GM21619 (cell line): ENCODE measurements around the gene FARP1.

ENCODE experiments used
- ATAC-seq: cut with Tn5 transposase; IDR thresholded peaks from one replicate; pipeline ENCODE4 v1.9.1; 2021; ENCODE audit not compliant: unreplicated experiment

The FARP1 gene

DNA sequence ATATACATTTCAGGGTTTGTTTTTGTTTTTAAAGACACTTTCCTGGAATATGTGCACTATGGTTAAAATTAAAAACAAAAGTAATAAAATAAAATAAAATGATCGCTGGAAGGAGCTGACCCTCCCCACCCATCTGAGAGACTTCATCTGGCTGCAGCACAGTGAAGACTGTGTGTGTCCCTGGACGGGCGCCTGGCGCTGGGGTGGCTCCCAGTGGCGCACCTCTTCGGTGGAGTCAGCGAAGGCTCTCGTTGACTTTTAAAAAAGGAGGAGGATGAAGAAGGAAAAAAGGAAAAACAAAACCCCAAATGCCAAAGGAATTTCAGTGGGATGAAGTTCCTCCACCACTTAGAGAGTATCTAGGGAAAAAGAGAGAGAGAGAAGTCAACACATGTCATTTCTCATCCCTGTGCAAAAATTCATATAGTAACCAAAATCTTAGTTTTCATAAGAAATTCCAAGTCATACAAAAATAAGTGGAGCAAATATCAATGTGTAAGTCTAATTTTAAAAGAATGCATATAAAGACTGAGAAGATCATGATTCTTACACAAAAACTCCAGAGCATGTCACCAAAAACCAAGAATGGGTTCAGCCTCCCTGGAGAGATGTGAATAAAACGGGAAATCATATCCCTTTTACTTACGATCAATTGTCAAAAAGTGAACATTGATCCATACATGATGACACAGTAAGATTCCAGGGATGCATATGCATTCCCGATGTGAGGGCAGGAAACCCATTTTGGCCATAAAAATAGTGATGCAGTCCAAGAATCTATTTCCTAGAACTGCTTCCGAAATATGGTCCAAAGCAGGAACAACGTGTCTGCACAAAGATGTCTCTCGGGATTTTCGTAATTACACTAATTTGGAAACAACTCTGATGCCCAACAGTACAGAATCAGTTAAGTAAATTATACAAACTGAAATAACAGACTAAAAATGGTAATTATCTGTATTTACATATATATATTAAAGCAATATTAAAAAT, 310.3 kb downstream of the FARP1 start:
- ATAC-seq: no peak

DNA sequence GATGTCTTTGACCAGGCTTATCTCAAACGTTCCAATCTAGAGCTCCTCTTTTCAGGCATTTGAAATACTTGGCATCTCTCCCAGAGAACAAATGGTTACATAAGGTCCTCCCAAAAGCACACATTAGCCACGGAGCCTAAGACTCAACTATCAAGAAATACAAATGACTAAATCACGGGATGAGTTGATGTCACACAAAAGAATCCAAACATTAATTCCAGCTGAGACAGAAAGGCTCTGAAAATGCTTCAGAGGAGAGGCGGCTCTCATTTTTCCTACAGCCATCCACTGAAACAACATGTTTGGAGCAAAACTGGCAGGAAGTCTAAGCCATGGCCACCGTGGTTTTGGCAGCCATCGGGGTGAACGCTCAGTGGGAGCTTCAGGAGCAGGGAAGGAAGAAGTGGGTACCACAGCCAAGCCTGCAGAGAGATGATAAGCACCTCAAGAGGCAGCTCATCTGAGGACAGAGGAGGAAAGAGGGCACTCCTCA, 311.5 kb downstream of the FARP1 start:
- ATAC-seq: no peak

GRCh38 chr13:98456413-98456845, 313.5 kb downstream of the FARP1 start:
- ATAC-seq: no peak

DNA sequence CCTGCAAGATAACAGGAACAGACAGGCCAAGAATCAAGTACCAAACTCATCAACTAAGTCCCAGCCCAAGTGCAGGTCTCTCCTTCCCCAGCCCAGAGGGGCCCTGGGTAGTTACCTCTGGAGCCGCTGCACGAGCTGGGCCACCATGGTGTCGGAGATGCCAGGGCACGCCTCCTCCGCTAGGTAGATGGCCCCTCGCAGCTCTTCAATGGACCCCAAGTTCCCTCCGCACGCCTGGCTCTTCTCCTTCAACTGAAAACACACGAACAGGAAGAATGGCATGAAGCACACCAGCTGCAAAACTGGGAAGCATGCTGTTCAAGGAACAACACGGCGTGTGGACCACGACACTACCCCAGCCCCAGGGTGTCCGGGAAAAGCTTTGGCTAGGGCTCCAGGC, 314.2 kb downstream of the FARP1 start:
- no peak for ATAC-seq

- ATAC-seq: no peak
Measured at GRCh38 chr13:98458431-98458830, 315.5 kb downstream of the FARP1 start.

- ATAC-seq: no peak
Measured at GRCh38 chr13:98459171-98459681, 316.3 kb downstream of the FARP1 start.

GRCh38 chr13:98459721-98460370, 317.0 kb downstream of the FARP1 start:
- ATAC-seq: no peak

GRCh38 chr13:98460516-98460915, 317.6 kb downstream of the FARP1 start:
- no peak for ATAC-seq

DNA sequence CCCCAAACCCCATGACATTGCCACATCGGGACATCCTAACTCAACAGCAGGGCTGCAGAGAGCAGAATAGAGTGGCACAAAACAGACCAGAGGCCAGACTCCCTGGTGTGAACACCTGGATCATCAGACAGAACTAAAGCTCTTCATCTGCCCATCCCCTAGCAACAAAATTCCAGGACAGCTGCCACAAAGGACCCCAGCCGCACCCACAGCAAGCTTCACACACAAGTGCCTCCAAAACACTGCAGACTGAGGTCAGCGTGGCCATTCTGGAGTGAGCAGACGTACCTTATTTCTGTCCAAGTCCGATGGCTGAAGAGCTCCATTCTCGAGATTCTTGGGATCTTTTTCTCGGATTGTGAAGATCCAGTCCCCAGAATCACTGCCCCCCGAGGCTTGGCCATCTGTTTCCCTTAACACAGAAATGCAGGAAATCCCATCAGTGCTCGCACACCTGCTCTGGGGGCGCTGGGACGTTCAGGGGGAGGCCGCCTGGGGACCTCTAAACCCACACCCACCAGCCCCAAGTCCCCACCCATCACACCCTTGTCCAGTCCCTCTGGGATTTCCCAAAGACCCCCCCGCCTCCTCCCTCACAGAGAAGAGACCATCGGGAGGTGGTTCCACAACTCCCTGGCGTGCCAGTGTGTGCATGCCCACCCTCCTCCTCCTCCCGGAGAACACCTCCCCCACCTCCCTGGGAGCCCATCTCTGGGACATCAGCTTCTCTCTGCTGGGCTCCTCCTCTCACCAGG, 318.8 kb downstream of the FARP1 start:
- ATAC-seq: no peak

GRCh38 chr13:98462241-98462882, 319.5 kb downstream of the FARP1 start:
- no peak for ATAC-seq

DNA sequence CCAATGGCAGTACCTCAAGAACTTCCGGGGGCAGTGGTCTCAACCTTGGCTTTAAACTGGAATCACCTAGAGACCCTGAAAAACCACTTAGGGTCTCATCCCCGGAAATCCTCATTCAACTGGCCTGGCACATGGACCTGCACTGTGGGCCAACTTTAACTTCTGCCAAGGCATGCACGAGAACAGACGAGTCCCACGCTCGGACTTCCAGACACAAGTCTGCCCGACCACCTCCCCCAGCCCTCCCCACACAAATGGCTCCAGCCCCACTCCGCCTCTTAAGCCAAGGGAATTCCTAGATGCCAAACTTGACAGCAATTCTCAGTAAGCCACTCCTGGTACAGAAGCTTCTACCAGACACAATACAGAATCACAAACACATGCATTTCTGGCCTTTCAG, 320.1 kb downstream of the FARP1 start:
- ATAC-seq: no peak

- no peak for ATAC-seq
Measured at GRCh38 chr13:98466634-98467236, 323.8 kb downstream of the FARP1 start.

DNA sequence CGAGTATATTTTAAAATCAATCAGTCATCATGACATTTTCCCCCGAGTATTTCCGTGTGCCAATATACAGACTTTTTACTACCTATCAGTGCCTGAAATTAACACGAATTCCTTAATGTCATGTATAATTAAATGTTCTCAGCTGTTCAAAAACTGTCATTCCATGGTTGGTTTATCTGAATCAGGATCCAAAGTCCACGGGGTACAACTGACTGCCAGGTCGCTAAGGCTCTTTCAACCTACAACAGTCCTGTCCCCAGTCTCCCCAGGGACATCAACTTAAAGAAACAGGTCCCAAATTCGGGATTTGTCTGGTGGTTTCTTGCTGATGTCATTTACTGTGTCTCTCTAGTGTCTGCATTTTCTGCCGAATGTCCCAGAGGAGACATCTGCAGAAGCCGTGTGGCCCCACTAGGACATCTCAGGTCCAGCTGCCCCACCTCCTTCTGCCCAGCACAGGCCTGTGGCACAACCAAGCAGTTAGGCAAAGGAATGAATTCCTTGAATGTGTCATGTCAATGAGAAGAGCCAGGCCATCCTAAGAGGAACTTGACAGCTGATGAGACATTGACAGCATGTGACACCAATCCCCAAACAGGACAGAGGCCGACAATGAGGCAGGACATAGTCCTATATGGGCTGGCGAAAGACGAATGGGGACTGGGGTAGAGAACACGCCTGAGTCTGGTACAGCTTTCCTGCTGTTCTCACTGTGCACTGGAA, 324.5 kb downstream of the FARP1 start:
- ATAC-seq: no peak

GRCh38 chr13:98468361-98468760, 325.5 kb downstream of the FARP1 start:
- ATAC-seq: no peak

- ATAC-seq: no peak
Measured at GRCh38 chr13:98468929-98469328, 326.0 kb downstream of the FARP1 start.

- ATAC-seq: no peak
Measured at GRCh38 chr13:98470920-98471319, 328.0 kb downstream of the FARP1 start.

GRCh38 chr13:98471934-98472333, 329.0 kb downstream of the FARP1 start:
- ATAC-seq: no peak

DNA sequence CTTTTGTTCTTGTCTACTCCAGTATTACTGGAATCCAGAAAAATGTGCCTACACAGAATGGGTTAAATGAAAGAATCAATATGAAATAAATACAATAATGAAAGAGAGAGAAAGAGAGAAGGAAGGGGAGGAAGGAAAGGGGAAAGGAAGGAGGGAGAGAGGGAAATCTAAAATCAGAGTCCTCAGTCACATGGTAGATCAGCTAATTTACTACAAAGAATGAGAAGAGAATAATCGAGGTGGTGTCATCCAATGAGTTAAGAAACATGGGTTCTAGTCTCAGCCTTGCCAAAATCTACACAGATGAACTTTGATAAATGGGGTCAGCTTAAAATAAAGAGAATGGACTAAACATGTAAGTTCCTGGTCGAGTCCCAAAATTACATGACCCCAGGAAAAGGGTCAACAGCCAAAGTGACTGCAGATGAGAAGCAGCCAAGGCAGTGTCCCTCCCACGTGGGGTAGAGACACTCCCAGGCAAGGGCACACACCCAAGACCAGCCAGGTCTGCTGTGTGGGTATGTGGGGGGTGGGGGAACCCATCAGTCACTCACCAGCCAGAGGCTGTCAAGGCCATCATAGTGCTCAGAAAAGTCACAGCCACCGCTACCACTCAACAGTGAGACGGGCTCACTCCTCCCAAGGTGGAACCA, 330.4 kb downstream of the FARP1 start:
- no peak for ATAC-seq

GRCh38 chr13:98473788-98474144, 330.9 kb downstream of the FARP1 start:
- ATAC-seq: no peak
